ENCODE data around the gene LRMDA. TPM values are rescaled to one million over a fixed set of nuclear protein-coding genes. Genes with fewer than 3 reads are reported as not detected.

The LRMDA gene
- total RNA-seq, 2 experiments from 2014 or later, result not detected

GRCh38 chr10:76001461-76001860 lies 570.0 kb downstream of the LRMDA start:
- no peak overlapping the region for H3K4me3 ChIP-seq (ENCODE audit: low read length)
- peaks cover 3% of the 10 kb centered on the region for H3K27me3 Mint-ChIP-seq
- H3K4me3 Mint-ChIP-seq, result no peak overlapping the region
- CTCF ChIA-PET, result no interaction called here
- no peaks in the 10 kb centered on the region for H3K4me1 ChIP-seq (ENCODE audit: insufficient read depth, low read length)
- ATAC-seq (ENCODE audit: poor library complexity), result no peak
- POLR2A ChIA-PET, result no interaction called here
- no peak for DNase-seq
- H3K9me3 ChIP-seq (ENCODE audit: control insufficient read depth in 1 of 2, insufficient read depth in 1 of 2, low read length in 2 of 2), result no peaks in the 10 kb centered on the region
- intact Hi-C loops (cut with DNase I, micrococcal nuclease), result no loop called here
- TF ChIP-seq CTCF (IDR thresholded peaks at IDR 0.05), result no peak
- no peak overlapping the region for H3K27ac ChIP-seq (ENCODE audit: low read depth in 1 of 2, low read length in 2 of 2)
- H3K27ac Mint-ChIP-seq, result no peak overlapping the region
- no peaks in the 10 kb centered on the region for H3K36me3 Mint-ChIP-seq (ENCODE audit: low read depth)
- H3K9me3 Mint-ChIP-seq, result no peaks in the 10 kb centered on the region
- no peaks in the 10 kb centered on the region for H3K36me3 ChIP-seq (ENCODE audit: insufficient read depth, low read length)
- H3K4me1 Mint-ChIP-seq (ENCODE audit: low read depth), result no peaks in the 10 kb centered on the region
- H3K27me3 ChIP-seq (ENCODE audit: control insufficient read depth in 1 of 2, insufficient read depth in 2 of 2, low read length in 2 of 2), result no peaks in the 10 kb centered on the region

- Mint-ChIP-seq H3K27me3 (peaks cover 3% of the 10 kb centered on the region), H3K36me3 (ENCODE audit: low read depth) (no peaks in the 10 kb centered on the region), H3K9me3 (no peaks in the 10 kb centered on the region), H3K27ac (no peak overlapping the region), H3K4me3 (no peak overlapping the region), H3K4me1 (ENCODE audit: low read depth) (no peaks in the 10 kb centered on the region)
- ChIA-PET CTCF (no interaction called here), POLR2A (no interaction called here)
- no peak for ATAC-seq (ENCODE audit: poor library complexity)
- TF ChIP-seq CTCF (IDR thresholded peaks at IDR 0.05), result no peak
- no peaks in the 10 kb centered on the region for H3K9me3 ChIP-seq (ENCODE audit: control insufficient read depth in 1 of 2, insufficient read depth in 1 of 2, low read length in 2 of 2)
- H3K4me3 ChIP-seq (ENCODE audit: low read length), result no peak overlapping the region
- H3K27me3 ChIP-seq (ENCODE audit: control insufficient read depth in 1 of 2, insufficient read depth in 2 of 2, low read length in 2 of 2), result no peaks in the 10 kb centered on the region
- H3K27ac ChIP-seq (ENCODE audit: low read depth in 1 of 2, low read length in 2 of 2), result no peak overlapping the region
- H3K4me1 ChIP-seq (ENCODE audit: insufficient read depth, low read length), result no peaks in the 10 kb centered on the region
- H3K36me3 ChIP-seq (ENCODE audit: insufficient read depth, low read length), result no peaks in the 10 kb centered on the region
- intact Hi-C loops (cut with DNase I, micrococcal nuclease), result no loop called here
- no peak for DNase-seq
Measured at GRCh38 chr10:76002262-76002854, 570.9 kb downstream of the LRMDA start.

GRCh38 chr10:76007667-76008181 lies 576.3 kb downstream of the LRMDA start:
- Histone ChIP-seq H3K27me3 (ENCODE audit: control insufficient read depth in 1 of 2, insufficient read depth in 2 of 2, low read length in 2 of 2) (no peaks in the 10 kb centered on the region), H3K4me1 (ENCODE audit: insufficient read depth, low read length) (no peaks in the 10 kb centered on the region), H3K9me3 (ENCODE audit: control insufficient read depth in 1 of 2, insufficient read depth in 1 of 2, low read length in 2 of 2) (peaks cover 0 to 4% of the 10 kb centered on the region in 2 experiments), H3K4me3 (ENCODE audit: low read length) (no peak overlapping the region), H3K27ac (ENCODE audit: low read depth in 1 of 2, low read length in 2 of 2) (no peak overlapping the region), H3K36me3 (ENCODE audit: insufficient read depth, low read length) (no peaks in the 10 kb centered on the region)
- CTCF ChIA-PET, result no interaction called here
- DNase-seq (no peak), ATAC-seq (ENCODE audit: poor library complexity) (no peak)
- Mint-ChIP-seq H3K4me3 (no peak overlapping the region), H3K4me1 (ENCODE audit: low read depth) (no peaks in the 10 kb centered on the region), H3K27me3 (no peaks in the 10 kb centered on the region), H3K27ac (no peak overlapping the region), H3K9me3 (no peaks in the 10 kb centered on the region), H3K36me3 (ENCODE audit: low read depth) (no peaks in the 10 kb centered on the region)
- TF ChIP-seq CTCF (IDR thresholded peaks at IDR 0.05), result no peak
- POLR2A ChIA-PET, result no interaction called here
- intact Hi-C loops (cut with DNase I, micrococcal nuclease), result no loop called here
